GM04503 (cell line): ENCODE measurements around the gene CGB1.

ENCODE experiments used
- DNase-seq: peaks from one replicate; pipeline ENCODE4 v3.0.0-alpha.2; 2012; ENCODE audit warnings: low read depth

Gene CGB1

GRCh38 chr19:48993175-48994034 lies 43.3 kb downstream of the CGB1 start, which contains the start of the genes GYS1 and RUVBL2:
GYS1 (minus strand) TSS chr19:48993309; CDS start chr19:48993112, 197 bp downstream.
RUVBL2 (plus strand) TSS chr19:48993887; CDS start chr19:48993912, 25 bp downstream.
- DNase-seq: peak; percentile 98

- no peak for DNase-seq
Observed at GRCh38 chr19:48992581-48993174, 44.0 kb downstream of the CGB1 start.

- DNase-seq: no peak
Observed at GRCh38 chr19:48991873-48992580, 44.7 kb downstream of the CGB1 start.

- DNase-seq: no peak
Observed at GRCh38 chr19:48991011-48991609, 45.6 kb downstream of the CGB1 start.

- no peak for DNase-seq
Observed at GRCh38 chr19:48990400-48990799, 46.3 kb downstream of the CGB1 start.

DNA sequence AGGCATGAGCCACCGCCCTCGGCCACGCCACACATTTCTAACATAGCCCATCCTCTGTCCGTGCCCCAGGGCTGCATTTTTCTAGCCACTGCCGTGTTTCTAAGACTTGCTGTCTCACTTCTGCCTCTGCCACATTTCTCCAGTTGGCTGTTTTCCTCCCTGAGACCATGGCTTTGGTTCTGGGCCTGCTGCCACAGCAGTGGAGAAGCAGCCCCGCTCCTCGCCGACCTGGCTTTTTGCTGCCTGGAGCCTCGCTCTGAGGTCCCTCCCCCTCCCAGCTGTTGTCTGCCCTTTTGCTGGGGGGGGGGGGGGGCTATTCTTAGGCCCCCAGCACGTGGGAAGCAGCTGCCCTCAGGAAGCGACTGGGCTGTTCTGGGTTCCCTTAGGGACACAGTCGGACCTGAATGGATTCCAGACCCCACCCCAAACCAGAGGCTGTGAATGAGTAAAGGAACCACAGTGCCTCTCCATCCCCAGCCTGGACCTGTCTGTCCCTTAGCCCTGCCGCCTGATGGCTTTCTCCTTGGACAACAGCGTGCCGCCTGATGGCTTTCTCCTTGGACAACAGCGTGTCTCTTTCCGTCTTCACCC lies 46.9 kb downstream of the CGB1 start:
- no peak for DNase-seq

- DNase-seq: no peak
Observed at GRCh38 chr19:48988860-48989259, 47.8 kb downstream of the CGB1 start.

GRCh38 chr19:48988286-48988685 lies 48.4 kb downstream of the CGB1 start:
- DNase-seq: no peak

- no peak for DNase-seq
Observed at GRCh38 chr19:48987323-48987722, 49.4 kb downstream of the CGB1 start.

GRCh38 chr19:48986211-48986610 lies 50.5 kb downstream of the CGB1 start:
- DNase-seq: no peak

GRCh38 chr19:48985711-48986110 lies 51.0 kb downstream of the CGB1 start:
- DNase-seq: no peak
